ENCODE data around the gene SREBF2. TPM values are rescaled to one million over a fixed set of nuclear protein-coding genes. Genes with fewer than 3 reads are reported as not detected.

The SREBF2 gene
- total and polyA plus RNA-seq, 2 of the 8 experiments (the other 6 are each of a cell fraction or from before 2014, with no cell fraction given): 125 to 144 TPM

DNA sequence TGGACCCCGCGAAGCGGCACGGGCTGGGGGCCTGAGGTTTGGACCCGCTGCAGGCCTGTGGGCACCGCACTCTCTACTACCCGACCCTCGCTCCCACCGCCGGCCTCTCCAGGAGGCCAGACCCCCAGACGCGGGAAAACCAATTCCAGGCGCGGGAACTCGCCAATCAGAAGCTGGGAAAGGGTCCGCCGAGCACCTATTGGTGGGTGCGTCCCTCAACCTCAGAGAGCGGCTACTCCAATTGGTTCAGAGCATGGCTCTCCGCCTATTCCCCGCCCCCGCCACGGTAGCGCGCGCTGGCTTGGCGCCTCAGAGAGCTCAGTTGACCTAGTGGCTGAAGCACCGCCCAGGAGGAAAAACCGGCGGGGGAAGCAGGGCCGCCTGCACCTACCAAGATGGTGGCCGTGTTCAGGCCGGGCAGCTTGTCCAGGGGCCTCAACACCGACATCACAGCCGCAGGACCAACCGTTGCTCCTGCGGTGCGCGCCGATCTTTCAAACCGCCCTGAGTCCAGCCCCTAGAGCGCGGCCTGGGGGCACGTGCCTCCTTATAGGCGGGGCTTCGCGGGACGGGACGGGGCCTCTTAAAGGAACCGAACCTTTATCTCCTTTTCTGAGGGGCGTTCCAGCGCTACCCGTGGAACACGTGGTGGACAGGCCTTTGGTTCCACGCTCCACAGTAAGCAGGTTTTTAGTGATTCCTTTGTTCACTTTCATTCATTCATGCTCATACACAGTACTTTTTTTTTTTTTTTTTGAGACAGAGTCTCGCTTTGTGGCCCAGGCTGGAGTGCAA, 113.9 kb downstream of the SREBF2 start, which contains the start of gene CENPM:
Gene CENPM, minus strand, starts transcription at position 524 of the 795 bp plus-strand sequence. Its CDS starts 76 bp downstream, at position 448.
- peak; percentile 78 to 97 for DNase-seq (ENCODE audit: low read depth in 1 of 2, low spot score in 2 of 2)
- peak within 1 kb of the TSS; percentile 4 for H3K56ac ChIP-seq (replicated peaks; ENCODE audit: insufficient read length, low read depth, low read length)
- H3K14ac ChIP-seq (ENCODE audit: insufficient read length): peak within 1 kb of the TSS; percentile 35
- 2% methylated on average over 51 of the region's 56 CpGs; no CpG with 5 or more reads in 1 of the 2 experiments for WGBS, 2 experiments (ENCODE audit: extremely low coverage in 1 of 2, insufficient coverage in 1 of 2, insufficient read length in 1 of 2, insufficient replicate concordance in 2 of 2, low coverage in 1 of 2, low lambda C conversion rate in 2 of 2, missing lambda C conversion rate in 1 of 2)
- H3K79me1 ChIP-seq (ENCODE audit: low read depth, low read length): peaks cover 7% of the 10 kb centered on the region; the same call in 1 of the 2 replicates
- ChIA-PET POLR2A (ENCODE audit: partially characterized antibody) (interaction anchor here (0.6 to 2.1 kb wide), 30 partner anchors 9 to 422 kb away, joined by 3 to 14 read pairs (median 4); partner anchors contain the start of genes CCDC134 and SNU13), CTCF (ENCODE audit: partially characterized antibody) (interaction anchor here (0.6 to 4.4 kb wide), 12 partner anchors 10 to 250 kb away, joined by 3 to 21 read pairs (median 4); partner anchors contain the start of gene TNFRSF13C)
- H3K4me2 ChIP-seq (ENCODE audit: insufficient read depth in 1 of 2, low read depth in 2 of 2, low read length in 2 of 2): peak within 1 kb of the TSS; percentile 82 to 85
- peak within 1 kb of the TSS; percentile 98; the same call in 1 of the 2 replicates for H2BK15ac ChIP-seq (ENCODE audit: low read length)
- H3K9ac ChIP-seq (replicated peaks in 1 of 4; ENCODE audit: extremely low read depth in 1 of 4, low read depth in 3 of 4, low read length in 3 of 4): peak within 1 kb of the TSS; percentile 64 to 83 (median 77)
- H4K8ac ChIP-seq (ENCODE audit: extremely low read depth, insufficient read depth, low read length): peak within 1 kb of the TSS; percentile 93
- H4K5ac ChIP-seq (ENCODE audit: insufficient read length, low read depth, low read length): peak within 1 kb of the TSS; percentile 55
- no peak within 1 kb of the TSS for H3K23ac ChIP-seq (ENCODE audit: insufficient read length)
- no peak for FAIRE-seq
- H3K23me2 ChIP-seq (ENCODE audit: low read depth, low read length): peaks cover 8% of the 10 kb centered on the region
- 0 out of 2 replicates have a peak within 1 kb of the TSS, but pooled peaks have one; percentile 86 for H2BK20ac ChIP-seq (ENCODE audit: low read length)
- H2BK5ac ChIP-seq (ENCODE audit: low read depth, low read length): peak within 1 kb of the TSS; percentile 97
- H4K20me1 ChIP-seq (replicated peaks in 1 of 2; ENCODE audit: control insufficient read depth in 1 of 2, insufficient read depth in 2 of 2, low read length in 2 of 2): peaks cover 0 to 7% of the 10 kb centered on the region in 2 experiments
- H2BK12ac ChIP-seq (ENCODE audit: low read depth, low read length): peak within 1 kb of the TSS; percentile 84; the same call in 1 of the 2 replicates
- peak within 1 kb of the TSS; percentile 67 to 83 (median 75) for H3K4me3 ChIP-seq (ENCODE audit: extremely low read depth in 1 of 4, insufficient read depth in 2 of 4, low read depth in 3 of 4, low read length in 4 of 4)
- H3K4ac ChIP-seq (replicated peaks; ENCODE audit: insufficient read length, low read depth, low read length): peak within 1 kb of the TSS; percentile 96
- H2BK120ac ChIP-seq (replicated peaks; ENCODE audit: low read depth, low read length): no peak within 1 kb of the TSS
- H3K36me3 ChIP-seq (ENCODE audit: control insufficient read depth in 2 of 4, insufficient read depth in 4 of 4, low read length in 3 of 4): peaks cover 17 to 29% (median 27%) of the 10 kb centered on the region in 4 experiments
- peak within 1 kb of the TSS; percentile 99 for H3K18ac ChIP-seq (ENCODE audit: extremely low read depth, low read length)
- H2AK5ac ChIP-seq (ENCODE audit: low read depth, low read length): peak within 1 kb of the TSS; percentile 59
- peak within 1 kb of the TSS; percentile 94 for H4K91ac ChIP-seq (replicated peaks; ENCODE audit: insufficient read length, low read length)
- H3K9me3 ChIP-seq (ENCODE audit: insufficient read depth in 2 of 2, low read depth in 1 of 2, low read length in 1 of 2): no peaks in the 10 kb centered on the region
- peaks cover 0 to 9% of the 10 kb centered on the region in 2 experiments; a peak in 1 of 4 replicates for H3K79me2 ChIP-seq (ENCODE audit: control insufficient read depth in 1 of 2, insufficient read depth in 2 of 2, low read length in 2 of 2)
- H3K4me1 ChIP-seq (replicated peaks in 1 of 4; ENCODE audit: control insufficient read depth in 3 of 4, insufficient read depth in 4 of 4, low read length in 3 of 4): peaks cover 7 to 17% (median 10%) of the 10 kb centered on the region in 4 experiments
- no peaks in the 10 kb centered on the region for H3K27me3 ChIP-seq (replicated peaks in 1 of 4; ENCODE audit: control insufficient read depth in 3 of 4, extremely low read depth in 1 of 4, insufficient read depth in 3 of 4, low read length in 3 of 4)
- peak within 1 kb of the TSS; percentile 78 for H3K27ac ChIP-seq (ENCODE audit: low read depth, low read length)
- no peak within 1 kb of the TSS; the same call in 1 of the 2 replicates for H2AFZ ChIP-seq (ENCODE audit: low read length)
- TF ChIP-seq SP4 (IDR thresholded peaks at IDR 0.05; ENCODE audit: low read length) (no peak), POU5F1 (IDR thresholded peaks at IDR 0.05; ENCODE audit: low read depth, low read length) (no peak), JUN (IDR thresholded peaks at IDR 0.05; ENCODE audit: low read depth, low read length) (no peak), NRF1 (IDR thresholded peaks at IDR 0.05; ENCODE audit: low read depth, low read length) (no peak), CBX5 (IDR thresholded peaks at IDR 0.05; ENCODE audit: low read depth, low read length) (no peak), POLR2A (IDR thresholded peaks at IDR 0.05; ENCODE audit: control extremely low read depth in 1 of 2, low read depth in 2 of 2, low read length in 2 of 2) (peak in 1 of 2 experiments; percentile 81; a peak in 2 of 3 replicates), TCF12 (IDR thresholded peaks at IDR 0.05; ENCODE audit: low read depth, low read length) (no peak), SP2 (IDR thresholded peaks at IDR 0.05; ENCODE audit: low read length) (peak; percentile 82)
- TF ChIP-seq, protein P1, sequence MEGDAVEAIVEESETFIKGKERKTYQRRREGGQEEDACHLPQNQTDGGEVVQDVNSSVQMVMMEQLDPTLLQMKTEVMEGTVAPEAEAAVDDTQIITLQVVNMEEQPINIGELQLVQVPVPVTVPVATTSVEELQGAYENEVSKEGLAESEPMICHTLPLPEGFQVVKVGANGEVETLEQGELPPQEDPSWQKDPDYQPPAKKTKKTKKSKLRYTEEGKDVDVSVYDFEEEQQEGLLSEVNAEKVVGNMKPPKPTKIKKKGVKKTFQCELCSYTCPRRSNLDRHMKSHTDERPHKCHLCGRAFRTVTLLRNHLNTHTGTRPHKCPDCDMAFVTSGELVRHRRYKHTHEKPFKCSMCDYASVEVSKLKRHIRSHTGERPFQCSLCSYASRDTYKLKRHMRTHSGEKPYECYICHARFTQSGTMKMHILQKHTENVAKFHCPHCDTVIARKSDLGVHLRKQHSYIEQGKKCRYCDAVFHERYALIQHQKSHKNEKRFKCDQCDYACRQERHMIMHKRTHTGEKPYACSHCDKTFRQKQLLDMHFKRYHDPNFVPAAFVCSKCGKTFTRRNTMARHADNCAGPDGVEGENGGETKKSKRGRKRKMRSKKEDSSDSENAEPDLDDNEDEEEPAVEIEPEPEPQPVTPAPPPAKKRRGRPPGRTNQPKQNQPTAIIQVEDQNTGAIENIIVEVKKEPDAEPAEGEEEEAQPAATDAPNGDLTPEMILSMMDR (IDR thresholded peaks at IDR 0.05; ENCODE audit: control extremely low read depth in 1 of 3, insufficient read depth in 1 of 3, low read depth in 1 of 3, low read length in 3 of 3): no peak

Measured in H1 (cell line).